Gastrocnemius medialis (tissue), 4 donors: ENCODE data around the gene AVEN. TPM values are rescaled to one million over a fixed set of nuclear protein-coding genes. Genes with fewer than 3 reads are reported as not detected.

Experiments
- ATAC-seq, 2 donors: fragments of 150-250 bp; one replicate each; pipeline ENCODE4 v1.9.1; 2016
- DNase-seq, 2 donors: peaks; one replicate each; pipeline ENCODE4 v3.0.0-alpha.2; 2019
- H3K27ac ChIP-seq, 4 donors: fragments of 200-600 bp; sonication (generic); 1 replicate in 1 of 4; 2 replicates in 3 of 4; pipeline ENCODE4 v1.5.1; 2016 to 2018; ENCODE audit warnings: mild to moderate bottlenecking in 2 of 4, moderate library complexity in 1 of 4
- H3K27me3 ChIP-seq, 3 donors: fragments of 200-600 bp; sonication (generic) in 2 of 3; 1 replicate in 1 of 3; 2 replicates in 2 of 3; pipeline versions ENCODE4 v1.5.1 to v1.6.0; 2016 to 2019; ENCODE audit warnings: mild to moderate bottlenecking in 1 of 3, moderate library complexity in 1 of 3
- H3K36me3 ChIP-seq, 2 donors: fragments of 200-600 bp; sonication (generic) in 1 of 2; one replicate each; pipeline ENCODE4 v1.5.1; 2017 to 2018
- H3K4me1 ChIP-seq, 2 donors: fragments of 200-600 bp; sonication (generic) in 1 of 2; one replicate each; pipeline ENCODE4 v1.5.1; 2016 to 2017; ENCODE audit warnings: mild to moderate bottlenecking in 2 of 2
- H3K4me3 ChIP-seq, 4 donors: fragments of 200-600 bp; sonication (generic) in 3 of 4; 1 replicate in 1 of 4; 2 replicates in 3 of 4; pipeline ENCODE4 v1.5.1; 2016 to 2019; ENCODE audit warnings: mild to moderate bottlenecking in 2 of 4
- H3K9me3 ChIP-seq, 3 donors: fragments of 200-600 bp; sonication (generic) in 2 of 3; 1 replicate in 1 of 3; 2 replicates in 2 of 3; pipeline ENCODE4 v1.5.1; 2016 to 2019
- POLR2A ChIP-seq, 2 donors: fragments of 450-650 bp; IDR thresholded peaks; one replicate each; pipeline ENCODE4 v1.6.1; 2017; ENCODE audit warnings: antibody characterized with exemption in 2 of 2, mild to moderate bottlenecking in 2 of 2, moderate library complexity in 2 of 2
- in situ Hi-C, 4 donors: fragments of 200-750 bp; cut with MboI; loops; one replicate each; pipeline versions ENCODE4 v1.15.0 to v1.8.0; 2017; ENCODE audit warnings: low sequenced_read_pairs in 4 of 4
- intact Hi-C: fragments of 100-400 bp; cut with DNase I; formaldehyde crosslinking; loops from one replicate; pipeline ENCODE4 v1.15.1; 2023; ENCODE audit warnings: low total_unique reads
- total RNA-seq, 4 donors: library from RNA; depleted of rRNA; stranded (reverse); fragments of >200 nt; gene quantifications; one replicate each; pipeline versions ENCODE4 v1.1.0 to v1.2.3, GENCODE V29; 2016
- TF ChIP-seq, protein P1 (sequence below), 5 experiments: fragments of 450-650 bp in 3 of 5; fragments of 200-600 bp in 2 of 5; sonication (generic) in 2 of 5; IDR thresholded peaks in 4 of 5; conservative IDR thresholded peaks in 1 of 5; 1 replicate in 4 of 5; 2 replicates in 1 of 5; pipeline ENCODE4 v1.5.1; 2016 to 2019; ENCODE audit warnings: antibody characterized with exemption in 5 of 5, mild to moderate bottlenecking in 3 of 5, moderate library complexity in 3 of 5

AVEN gene, protein sequence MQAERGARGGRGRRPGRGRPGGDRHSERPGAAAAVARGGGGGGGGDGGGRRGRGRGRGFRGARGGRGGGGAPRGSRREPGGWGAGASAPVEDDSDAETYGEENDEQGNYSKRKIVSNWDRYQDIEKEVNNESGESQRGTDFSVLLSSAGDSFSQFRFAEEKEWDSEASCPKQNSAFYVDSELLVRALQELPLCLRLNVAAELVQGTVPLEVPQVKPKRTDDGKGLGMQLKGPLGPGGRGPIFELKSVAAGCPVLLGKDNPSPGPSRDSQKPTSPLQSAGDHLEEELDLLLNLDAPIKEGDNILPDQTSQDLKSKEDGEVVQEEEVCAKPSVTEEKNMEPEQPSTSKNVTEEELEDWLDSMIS
- total RNA-seq = 10 to 100 TPM; 17.4 to 36.2 (median 21.5) TPM

DNA sequence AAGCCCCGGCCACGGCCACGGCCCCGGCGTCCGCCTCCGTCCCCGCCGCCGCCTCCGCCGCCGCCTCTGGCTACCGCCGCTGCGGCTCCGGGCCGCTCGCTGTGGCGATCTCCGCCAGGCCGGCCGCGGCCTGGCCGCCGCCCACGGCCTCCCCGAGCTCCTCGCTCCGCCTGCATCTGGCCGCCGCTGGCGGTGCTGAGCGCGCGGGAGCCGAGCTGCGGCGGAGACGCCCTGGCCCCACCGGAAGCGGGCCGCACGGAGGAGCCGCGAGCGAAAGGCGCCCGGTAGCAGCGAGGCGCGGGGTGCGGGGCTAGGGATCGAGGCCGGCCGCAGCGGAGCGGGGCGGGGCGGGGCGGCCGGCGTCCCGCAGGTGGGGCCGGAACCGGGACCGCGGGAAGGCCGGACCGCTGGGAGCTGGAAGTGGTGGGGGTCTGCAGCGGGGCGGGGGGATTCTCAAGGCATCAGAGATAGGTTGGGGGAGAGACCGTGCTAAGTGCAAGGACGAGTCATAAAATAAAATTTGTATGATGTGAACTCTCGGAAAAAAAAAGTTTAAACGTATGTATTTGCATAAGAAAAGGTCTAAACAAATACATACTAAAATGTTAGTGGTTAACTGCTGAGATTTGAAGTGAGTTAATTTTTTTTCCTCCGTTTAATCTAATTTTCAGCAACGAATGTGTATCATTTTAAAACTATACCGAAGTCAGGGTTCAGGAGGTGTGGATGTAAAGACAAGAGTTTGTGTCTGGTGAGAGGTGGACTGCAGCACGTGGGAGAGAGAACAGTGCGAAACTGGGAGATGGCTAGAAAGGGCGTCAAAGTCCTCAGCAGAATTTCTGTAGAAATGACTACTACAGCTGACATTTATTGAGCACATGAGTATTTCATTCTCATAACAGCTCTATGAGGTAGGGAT, at the start of gene AVEN:
AVEN (minus strand) TSS at position 334 of the 919 bp plus-strand sequence; CDS start at position 176, 158 bp downstream.
- intact Hi-C loops = loop anchor here (1.0 to 10.0 kb wide), 3 partner anchors 64 to 306 kb away; partner anchors contain the start of genes KATNBL1, NOP10, NUTM1 and PGBD4
- DNase-seq = peak in 1 of 2 donors; percentile 27
- Histone ChIP-seq H3K4me3 (peak within 1 kb of the TSS; percentile 78 to 88 (median 82)), H3K9me3 (no peaks in the 10 kb centered on the region), H3K4me1 (peaks cover 10 to 14% of the 10 kb centered on the region in 2 donors), H3K27ac (peak within 1 kb of the TSS; percentile 87 to 93 (median 89)), H3K27me3 (no peaks in the 10 kb centered on the region), H3K36me3 (no peaks in the 10 kb centered on the region)
- TF ChIP-seq, protein P1, sequence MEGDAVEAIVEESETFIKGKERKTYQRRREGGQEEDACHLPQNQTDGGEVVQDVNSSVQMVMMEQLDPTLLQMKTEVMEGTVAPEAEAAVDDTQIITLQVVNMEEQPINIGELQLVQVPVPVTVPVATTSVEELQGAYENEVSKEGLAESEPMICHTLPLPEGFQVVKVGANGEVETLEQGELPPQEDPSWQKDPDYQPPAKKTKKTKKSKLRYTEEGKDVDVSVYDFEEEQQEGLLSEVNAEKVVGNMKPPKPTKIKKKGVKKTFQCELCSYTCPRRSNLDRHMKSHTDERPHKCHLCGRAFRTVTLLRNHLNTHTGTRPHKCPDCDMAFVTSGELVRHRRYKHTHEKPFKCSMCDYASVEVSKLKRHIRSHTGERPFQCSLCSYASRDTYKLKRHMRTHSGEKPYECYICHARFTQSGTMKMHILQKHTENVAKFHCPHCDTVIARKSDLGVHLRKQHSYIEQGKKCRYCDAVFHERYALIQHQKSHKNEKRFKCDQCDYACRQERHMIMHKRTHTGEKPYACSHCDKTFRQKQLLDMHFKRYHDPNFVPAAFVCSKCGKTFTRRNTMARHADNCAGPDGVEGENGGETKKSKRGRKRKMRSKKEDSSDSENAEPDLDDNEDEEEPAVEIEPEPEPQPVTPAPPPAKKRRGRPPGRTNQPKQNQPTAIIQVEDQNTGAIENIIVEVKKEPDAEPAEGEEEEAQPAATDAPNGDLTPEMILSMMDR (IDR thresholded peaks at IDR 0.05 in 4 of 5, conservative IDR thresholded peaks at IDR 0.05 in 1 of 5) = no peak
- no peak for TF ChIP-seq POLR2A (IDR thresholded peaks at IDR 0.05)
- in situ Hi-C loops = no loop called here
- peak; percentile 75 to 79 for ATAC-seq

DNA sequence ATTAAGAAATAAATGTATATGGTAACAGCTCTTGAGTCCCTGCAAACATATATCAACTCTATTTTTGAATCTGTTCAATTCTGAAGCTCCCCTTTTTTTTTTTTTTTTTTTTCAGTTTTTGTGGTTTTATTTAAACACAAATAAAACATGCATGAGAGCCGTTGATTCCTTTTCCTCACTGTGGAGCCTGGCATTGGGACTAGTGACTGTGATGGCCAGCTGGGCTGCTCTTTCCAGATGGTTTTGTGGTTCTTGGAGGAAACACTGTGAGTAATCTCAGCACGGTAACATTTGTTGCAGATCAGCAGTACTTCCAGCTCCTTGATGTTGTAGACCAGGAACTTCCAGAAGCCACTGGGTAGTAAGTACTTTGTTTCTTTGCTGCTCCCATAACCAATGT, 46.7 kb upstream of the AVEN start:
- Histone ChIP-seq H3K36me3 (peaks cover 0 to 46% of the 10 kb centered on the region in 2 donors), H3K4me1 (no peaks in the 10 kb centered on the region), H3K9me3 (no peaks in the 10 kb centered on the region), H3K4me3 (no peak overlapping the region), H3K27me3 (no peaks in the 10 kb centered on the region), H3K27ac (no peak overlapping the region)
- ATAC-seq (no peak), DNase-seq (no peak)
- in situ Hi-C loops = no loop called here
- no peak for TF ChIP-seq POLR2A (IDR thresholded peaks at IDR 0.05)
- TF ChIP-seq, protein P1 (IDR thresholded peaks at IDR 0.05 in 4 of 5, conservative IDR thresholded peaks at IDR 0.05 in 1 of 5) = no peak
- intact Hi-C loops = no loop called here

GRCh38 chr15:34084086-34084485, 45.1 kb upstream of the AVEN start:
- no peaks in the 10 kb centered on the region for H3K27me3 ChIP-seq
- H3K9me3 ChIP-seq = no peaks in the 10 kb centered on the region
- in situ Hi-C loops (no loop called here), intact Hi-C loops (no loop called here)
- DNase-seq (peak in 1 of 2 donors; percentile 57), ATAC-seq (peak; percentile 75 to 96)
- no peak for TF ChIP-seq POLR2A (IDR thresholded peaks at IDR 0.05)
- TF ChIP-seq, protein P1 (IDR thresholded peaks at IDR 0.05 in 4 of 5, conservative IDR thresholded peaks at IDR 0.05 in 1 of 5) = no peak
- no peak overlapping the region for H3K4me3 ChIP-seq
- H3K4me1 ChIP-seq = no peaks in the 10 kb centered on the region
- H3K36me3 ChIP-seq = peaks cover 0 to 46% of the 10 kb centered on the region in 2 donors
- peak overlapping the region in 2 of 4 donors; percentile 23 to 41 for H3K27ac ChIP-seq

DNA sequence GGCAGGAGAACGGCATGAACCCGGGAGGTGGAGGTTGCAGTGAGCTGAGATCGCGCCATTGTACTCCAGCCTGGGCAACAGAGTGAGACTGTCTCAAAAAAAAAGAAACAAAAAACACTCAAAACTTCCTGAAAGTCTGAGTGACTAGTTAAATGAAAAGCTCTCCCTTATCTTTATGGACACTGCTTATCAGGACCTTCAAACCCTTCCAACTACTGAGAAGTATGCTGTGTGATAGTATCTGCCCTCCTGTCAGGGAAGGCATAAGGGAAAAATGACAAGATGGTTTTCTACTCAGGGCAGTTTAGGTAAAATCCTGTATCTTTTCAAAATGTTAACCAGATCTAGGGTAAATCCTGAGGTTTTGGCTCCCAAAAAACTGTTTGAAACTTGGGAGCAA, 40.9 kb upstream of the AVEN start:
- Histone ChIP-seq H3K36me3 (peaks cover 0 to 17% of the 10 kb centered on the region in 2 donors), H3K27me3 (no peaks in the 10 kb centered on the region), H3K9me3 (no peaks in the 10 kb centered on the region), H3K4me3 (no peak overlapping the region), H3K4me1 (no peaks in the 10 kb centered on the region), H3K27ac (no peak overlapping the region)
- no peak for TF ChIP-seq POLR2A (IDR thresholded peaks at IDR 0.05)
- TF ChIP-seq, protein P1 (IDR thresholded peaks at IDR 0.05 in 4 of 5, conservative IDR thresholded peaks at IDR 0.05 in 1 of 5) = no peak
- intact Hi-C loops (no loop called here), in situ Hi-C loops (no loop called here)
- DNase-seq (no peak), ATAC-seq (no peak)
